ACC112 (cell line): ENCODE results near the gene IFNGR1.

Source experiments
- H2AFZ ChIP-seq: fragments of 200-600 bp; sonication (generic); one replicate; pipeline ENCODE4 v1.6.0; 2017; ENCODE audit warnings: antibody characterized with exemption, low read length; ENCODE audit not compliant: unreplicated experiment
- H3K27ac ChIP-seq: fragments of 200-600 bp; sonication (generic); 2 replicates; pipeline ENCODE4 v1.5.1; 2014; ENCODE audit warnings: low read depth, mild to moderate bottlenecking, antibody characterized with exemption, low read length, moderate library complexity
- H3K27me3 ChIP-seq: fragments of 200-600 bp; sonication (generic); 2 replicates; pipeline ENCODE4 v1.6.1; 2014; ENCODE audit warnings: mild to moderate bottlenecking, antibody characterized with exemption, low read length, moderate library complexity, mixed read lengths; ENCODE audit not compliant: insufficient read depth
- H3K36me3 ChIP-seq: fragments of 200-600 bp; sonication (generic); 2 replicates; pipeline ENCODE4 v1.6.1; 2016; ENCODE audit warnings: mild to moderate bottlenecking, antibody characterized with exemption, low read length, moderate library complexity, mixed read lengths; ENCODE audit not compliant: insufficient read depth
- H3K4me1 ChIP-seq: fragments of 200-600 bp; sonication (generic); one replicate; pipeline ENCODE4 v1.6.1; 2016; ENCODE audit warnings: low read length, mixed read lengths; ENCODE audit not compliant: insufficient read depth, unreplicated experiment, control insufficient read depth
- H3K4me3 ChIP-seq: fragments of 200-600 bp; sonication (generic); 2 replicates; pipeline ENCODE4 v1.5.1; 2014; ENCODE audit warnings: mild to moderate bottlenecking, low read depth, low read length
- H3K79me2 ChIP-seq: fragments of 200-600 bp; sonication (generic); one replicate; pipeline ENCODE4 v1.6.0; 2016; ENCODE audit warnings: low read length; ENCODE audit not compliant: control insufficient read depth, unreplicated experiment, insufficient read depth

IFNGR1 gene

DNA sequence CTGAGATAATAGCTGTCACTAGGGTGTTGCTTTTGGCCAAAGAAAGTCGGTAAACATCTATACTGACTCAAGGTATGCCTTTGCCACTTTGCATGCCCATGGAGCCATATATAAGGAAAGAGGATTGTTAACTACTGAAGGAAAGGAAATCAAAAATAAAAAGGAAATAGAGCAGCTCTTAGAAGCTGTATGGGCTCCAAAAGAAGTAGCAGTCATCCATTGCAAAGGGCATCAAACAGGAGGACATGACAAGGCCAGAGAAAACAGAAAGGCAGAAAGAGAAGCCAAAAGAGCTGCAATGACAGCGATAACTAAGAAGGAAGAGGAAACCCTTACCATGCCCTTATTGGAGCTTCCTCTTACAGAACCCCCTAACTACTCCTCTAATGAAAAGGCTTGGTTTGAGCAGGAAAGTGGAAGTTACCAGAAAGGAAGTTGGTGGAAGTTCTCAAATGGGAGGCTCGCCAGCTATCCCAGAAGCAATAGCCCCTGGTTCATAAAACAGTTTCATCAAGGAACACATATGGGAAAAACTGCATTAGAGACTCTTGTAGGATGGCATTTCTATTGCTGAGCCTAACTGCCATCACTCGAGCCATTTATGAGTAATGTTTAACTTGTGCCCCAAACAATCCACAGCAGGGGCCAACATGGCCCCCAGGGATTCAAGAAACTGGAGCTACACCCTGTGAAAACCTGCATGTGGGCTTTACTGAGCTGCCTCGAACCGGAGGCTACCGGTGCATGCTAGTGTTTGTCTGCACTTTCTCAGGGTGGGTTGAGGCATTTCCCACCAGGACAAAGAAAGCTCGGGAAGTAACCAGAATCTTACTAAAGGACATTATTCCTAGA lies 52.7 kb downstream of the IFNGR1 start:
- Histone ChIP-seq H3K4me1 (peaks cover 4% of the 10 kb centered on the region), H3K27ac (no peak overlapping the region), H3K4me3 (no peak overlapping the region), H2AFZ (no peak overlapping the region), H3K36me3 (no peaks in the 10 kb centered on the region), H3K27me3 (no peaks in the 10 kb centered on the region), H3K79me2 (no peaks in the 10 kb centered on the region)

DNA sequence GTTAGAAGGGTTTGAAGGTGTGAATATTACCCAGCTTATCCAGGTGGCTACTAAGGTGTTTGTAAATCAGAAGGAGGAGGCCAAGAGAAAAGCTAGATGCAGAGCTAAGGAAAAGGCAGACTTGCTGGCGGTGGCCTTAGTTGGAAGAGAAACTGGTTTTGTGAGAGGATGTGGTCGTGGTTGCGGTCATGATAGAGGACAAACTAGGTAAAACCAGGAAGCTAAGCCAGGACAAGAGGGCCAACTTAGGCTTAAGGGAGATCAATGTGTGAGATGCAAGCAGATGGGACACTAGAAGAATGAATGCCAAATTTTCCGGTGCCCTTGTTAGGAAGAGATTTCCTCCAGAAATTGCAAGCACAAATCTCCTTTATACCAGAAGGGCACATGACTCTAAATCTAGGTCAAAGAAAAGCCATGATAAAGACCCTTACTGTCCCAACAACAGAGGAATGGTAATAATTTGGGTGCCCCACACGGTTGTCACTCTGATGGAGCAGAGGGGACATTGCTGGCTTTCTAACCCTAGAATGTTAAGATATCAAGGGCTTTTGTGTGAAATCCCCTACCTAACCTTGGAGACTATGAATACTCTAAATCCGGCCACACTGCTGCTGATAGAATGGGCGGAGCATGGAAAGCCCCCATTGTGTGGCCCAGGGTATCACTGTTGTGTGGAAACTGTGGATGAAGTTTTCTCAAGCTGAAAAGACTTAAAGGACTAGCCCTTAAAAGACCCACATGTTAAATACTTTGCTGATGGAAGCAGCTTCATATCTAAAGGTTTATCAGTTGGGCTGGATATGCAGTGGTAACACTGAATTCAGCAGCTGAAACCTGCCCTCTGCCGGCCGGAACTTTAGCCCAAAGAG lies 53.6 kb downstream of the IFNGR1 start:
- H3K79me2 ChIP-seq = no peaks in the 10 kb centered on the region
- no peaks in the 10 kb centered on the region for H3K36me3 ChIP-seq
- H3K27me3 ChIP-seq = no peaks in the 10 kb centered on the region
- no peak overlapping the region for H2AFZ ChIP-seq
- no peak overlapping the region for H3K4me3 ChIP-seq
- H3K27ac ChIP-seq = no peak overlapping the region
- peaks cover 13% of the 10 kb centered on the region for H3K4me1 ChIP-seq

DNA sequence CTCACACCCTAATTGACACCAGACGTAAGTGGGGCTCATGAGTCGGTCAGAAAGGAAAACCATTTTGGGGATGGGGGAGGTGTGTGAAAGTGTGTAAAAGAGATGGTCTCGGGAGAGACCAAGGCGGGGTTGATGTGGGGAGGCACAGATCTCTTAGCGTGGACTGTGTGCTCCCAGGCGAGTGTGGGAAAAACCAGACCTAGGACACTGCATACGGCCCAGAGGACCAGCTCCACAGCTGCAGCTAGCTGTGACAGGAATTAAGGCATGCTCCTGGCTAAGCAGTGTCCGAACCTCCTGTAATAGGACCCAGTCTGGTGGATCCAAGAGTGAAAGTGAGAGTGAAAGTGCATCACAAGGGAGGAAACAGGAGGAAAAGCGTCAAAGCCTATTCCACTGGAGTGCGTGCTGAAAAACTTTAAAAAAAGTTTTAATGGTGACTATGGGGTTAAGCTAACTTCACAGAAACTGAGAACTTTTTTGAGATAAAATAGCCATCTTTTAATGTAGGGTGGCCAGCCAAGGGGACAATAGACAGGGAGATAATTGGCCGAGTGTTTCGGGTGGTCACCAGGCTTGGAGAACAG lies 55.4 kb downstream of the IFNGR1 start:
- H3K27me3 ChIP-seq = no peaks in the 10 kb centered on the region
- H2AFZ ChIP-seq = no peak overlapping the region
- no peaks in the 10 kb centered on the region for H3K36me3 ChIP-seq
- peaks cover 25% of the 10 kb centered on the region for H3K4me1 ChIP-seq
- no peak overlapping the region for H3K27ac ChIP-seq
- no peak overlapping the region for H3K4me3 ChIP-seq
- no peaks in the 10 kb centered on the region for H3K79me2 ChIP-seq

DNA sequence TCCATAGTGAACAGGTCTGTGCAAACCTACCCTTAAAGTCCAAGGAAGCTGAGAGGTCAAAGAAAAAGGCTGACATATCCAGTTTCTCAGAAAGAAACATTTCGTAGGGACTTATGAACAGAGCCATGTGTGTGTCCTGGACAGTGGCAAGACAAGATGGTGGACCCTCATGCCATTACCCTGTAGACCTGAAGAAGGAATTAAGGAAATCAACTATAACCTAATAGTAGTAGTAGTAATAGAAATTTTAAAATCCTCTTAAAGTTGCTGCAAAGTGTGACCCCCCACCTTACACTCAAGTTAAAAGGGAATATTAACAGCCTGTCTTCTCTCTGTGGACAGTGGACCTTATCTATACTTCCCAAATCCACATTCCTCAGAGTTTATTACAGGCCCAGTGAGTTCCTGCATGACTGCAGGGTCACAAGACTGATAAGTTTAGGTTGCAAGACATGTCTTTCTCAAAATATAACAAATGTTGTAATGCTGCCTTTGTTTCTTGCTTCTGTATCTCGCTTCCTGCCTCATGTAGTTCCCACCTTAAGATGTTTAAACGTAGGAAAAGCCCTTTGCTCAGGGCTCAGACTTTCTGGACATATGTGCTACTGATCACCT lies 56.4 kb downstream of the IFNGR1 start:
- Histone ChIP-seq H3K79me2 (no peaks in the 10 kb centered on the region), H3K36me3 (no peaks in the 10 kb centered on the region), H3K4me1 (peaks cover 25% of the 10 kb centered on the region), H3K4me3 (no peak overlapping the region), H3K27me3 (no peaks in the 10 kb centered on the region), H3K27ac (no peak overlapping the region), H2AFZ (no peak overlapping the region)

DNA sequence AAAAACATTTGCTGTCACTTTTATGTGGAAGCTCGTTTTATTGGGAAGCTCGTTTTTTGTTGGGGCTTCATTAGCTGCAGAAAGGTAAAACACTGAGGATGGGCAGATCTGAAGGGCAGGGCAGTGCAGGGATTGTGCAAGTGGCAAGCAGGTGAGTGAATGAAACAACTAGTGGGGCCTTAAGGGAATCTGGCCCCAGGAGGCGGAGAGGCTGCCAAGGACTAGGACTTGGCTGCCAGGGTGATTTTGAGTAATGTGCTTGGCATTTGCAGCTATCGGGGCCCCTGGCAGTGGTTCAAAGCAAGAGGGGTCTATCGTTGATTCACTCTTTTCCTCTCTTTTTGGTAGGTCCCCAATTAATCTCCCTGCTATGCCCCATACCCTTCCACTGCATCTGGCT lies 57.2 kb downstream of the IFNGR1 start:
- no peaks in the 10 kb centered on the region for H3K27me3 ChIP-seq
- no peak overlapping the region for H3K27ac ChIP-seq
- H3K4me1 ChIP-seq = peaks cover 25% of the 10 kb centered on the region
- no peaks in the 10 kb centered on the region for H3K36me3 ChIP-seq
- no peaks in the 10 kb centered on the region for H3K79me2 ChIP-seq
- H2AFZ ChIP-seq = no peak overlapping the region
- H3K4me3 ChIP-seq = no peak overlapping the region

DNA sequence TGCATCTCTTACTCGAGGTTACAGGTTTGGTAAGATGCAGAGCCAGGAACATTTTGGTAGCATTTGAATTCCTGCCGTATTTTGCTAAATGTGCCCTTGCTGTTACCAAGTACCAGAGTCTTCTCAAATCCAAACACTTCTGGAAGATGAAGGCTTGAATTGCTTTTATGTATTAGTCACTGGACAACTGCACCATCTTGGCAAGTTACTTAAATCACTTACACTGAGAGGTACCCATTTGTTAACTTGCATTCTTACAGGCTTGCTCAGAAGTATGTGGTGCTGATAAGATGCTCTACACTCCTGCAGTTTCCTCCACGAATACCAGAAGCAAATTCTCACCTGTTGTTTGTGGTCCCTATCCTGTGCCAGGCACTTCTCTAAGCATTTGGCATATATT lies 58.4 kb downstream of the IFNGR1 start:
- Histone ChIP-seq H3K36me3 (no peaks in the 10 kb centered on the region), H3K4me3 (no peak overlapping the region), H3K27ac (no peak overlapping the region), H3K27me3 (no peaks in the 10 kb centered on the region), H3K4me1 (peaks cover 25% of the 10 kb centered on the region), H3K79me2 (no peaks in the 10 kb centered on the region), H2AFZ (no peak overlapping the region)

DNA sequence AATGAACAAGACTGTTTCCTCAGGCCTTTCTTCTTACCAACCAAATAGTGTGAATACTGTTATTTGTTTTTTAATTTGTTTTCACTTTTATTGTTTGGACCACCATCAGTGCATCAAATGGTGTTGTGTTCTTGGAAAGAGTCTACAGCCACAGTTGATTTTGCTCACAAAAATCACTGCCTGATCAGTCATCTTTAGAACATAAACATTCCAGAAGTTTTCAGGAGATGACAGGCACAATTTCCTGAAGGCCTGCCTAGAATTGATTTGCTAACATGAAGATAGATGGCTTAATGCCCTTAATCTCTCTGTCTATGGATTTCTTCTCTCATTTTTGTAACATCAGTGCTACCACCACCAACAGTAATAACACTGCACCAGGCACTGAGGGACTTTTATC lies 59.3 kb downstream of the IFNGR1 start:
- Histone ChIP-seq H3K27me3 (no peaks in the 10 kb centered on the region), H3K79me2 (no peaks in the 10 kb centered on the region), H3K27ac (peak overlapping the region; percentile 11; the same call in 1 of the 2 replicates), H3K4me3 (no peak overlapping the region), H2AFZ (no peak overlapping the region), H3K4me1 (peaks cover 25% of the 10 kb centered on the region), H3K36me3 (no peaks in the 10 kb centered on the region)

DNA sequence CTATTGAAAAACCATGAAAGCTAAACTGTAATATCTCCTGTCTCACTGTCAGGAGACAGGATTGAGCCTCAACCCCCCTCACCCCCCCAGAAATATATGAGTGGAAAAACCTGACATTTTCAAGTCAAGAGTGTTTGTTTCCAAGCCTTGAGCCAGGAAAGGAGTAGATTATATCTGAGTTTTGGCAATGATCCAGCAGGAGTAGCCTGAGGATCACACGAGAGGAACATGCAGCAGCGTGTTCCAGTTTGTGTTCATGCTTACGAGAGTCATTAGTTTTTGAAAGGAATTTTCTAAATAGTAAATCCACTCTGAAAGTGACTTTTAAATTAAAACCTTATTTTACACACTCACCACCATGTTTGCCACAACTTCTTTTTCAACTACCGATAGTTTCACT lies 61.6 kb downstream of the IFNGR1 start:
- Histone ChIP-seq H3K79me2 (no peaks in the 10 kb centered on the region), H2AFZ (no peak overlapping the region), H3K27me3 (no peaks in the 10 kb centered on the region), H3K4me1 (peaks cover 25% of the 10 kb centered on the region), H3K27ac (no peak overlapping the region), H3K4me3 (no peak overlapping the region), H3K36me3 (no peaks in the 10 kb centered on the region)

DNA sequence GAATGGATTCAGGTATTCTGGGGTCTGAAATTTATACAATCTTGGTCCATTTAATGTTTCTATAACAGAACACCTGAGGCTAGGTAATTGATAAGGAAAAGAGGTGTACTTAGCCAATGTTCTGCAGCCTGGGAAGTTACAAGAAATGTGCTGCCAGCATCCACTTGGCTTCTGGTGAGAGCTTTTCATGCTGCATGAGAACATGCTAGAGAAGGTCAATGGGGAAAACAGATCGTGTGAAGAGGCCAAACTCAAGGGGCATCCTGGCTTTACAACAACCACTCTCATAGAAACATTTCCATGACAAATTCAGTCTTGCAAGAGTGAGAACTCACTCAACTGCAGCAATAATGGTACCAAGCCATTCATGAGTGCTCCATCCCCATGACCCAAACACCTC lies 62.5 kb downstream of the IFNGR1 start:
- Histone ChIP-seq H2AFZ (no peak overlapping the region), H3K27me3 (no peaks in the 10 kb centered on the region), H3K36me3 (no peaks in the 10 kb centered on the region), H3K27ac (no peak overlapping the region), H3K4me1 (peaks cover 22% of the 10 kb centered on the region), H3K79me2 (no peaks in the 10 kb centered on the region), H3K4me3 (no peak overlapping the region)

DNA sequence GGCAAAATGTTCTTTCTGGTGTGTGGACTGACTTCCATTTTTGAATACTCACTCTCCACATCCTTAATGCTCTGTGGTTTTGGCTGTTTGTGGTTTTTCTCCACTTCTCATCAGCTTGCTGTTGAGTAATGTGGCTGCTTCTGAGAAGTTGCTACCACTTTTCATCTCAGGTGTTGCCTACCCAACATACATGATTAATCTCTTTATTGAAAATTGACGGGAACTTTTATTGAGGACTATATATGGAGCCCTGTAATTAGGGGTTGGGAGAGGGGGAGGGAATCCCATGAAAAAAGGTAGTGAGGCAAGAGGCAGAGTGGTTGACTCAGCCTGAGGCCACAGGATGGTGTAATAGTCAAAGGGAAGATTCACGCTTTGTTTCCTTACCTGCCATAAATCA lies 63.4 kb downstream of the IFNGR1 start:
- H3K27ac ChIP-seq = no peak overlapping the region
- no peaks in the 10 kb centered on the region for H3K79me2 ChIP-seq
- H3K4me3 ChIP-seq = no peak overlapping the region
- H3K4me1 ChIP-seq = peaks cover 14% of the 10 kb centered on the region
- no peak overlapping the region for H2AFZ ChIP-seq
- H3K27me3 ChIP-seq = no peaks in the 10 kb centered on the region
- no peaks in the 10 kb centered on the region for H3K36me3 ChIP-seq
